GM18868 (cell line): ENCODE measurements around the gene MAST1.
A peak's percentile ranks its signal among the peaks of the same experiment; 100 is the strongest.

ENCODE experiments used
- ATAC-seq: cut with Tn5 transposase; IDR thresholded peaks from one replicate; pipeline ENCODE4 v1.9.1; 2021; ENCODE audit warnings: mild to moderate bottlenecking, moderate library complexity; ENCODE audit not compliant: unreplicated experiment

MAST1 gene

DNA sequence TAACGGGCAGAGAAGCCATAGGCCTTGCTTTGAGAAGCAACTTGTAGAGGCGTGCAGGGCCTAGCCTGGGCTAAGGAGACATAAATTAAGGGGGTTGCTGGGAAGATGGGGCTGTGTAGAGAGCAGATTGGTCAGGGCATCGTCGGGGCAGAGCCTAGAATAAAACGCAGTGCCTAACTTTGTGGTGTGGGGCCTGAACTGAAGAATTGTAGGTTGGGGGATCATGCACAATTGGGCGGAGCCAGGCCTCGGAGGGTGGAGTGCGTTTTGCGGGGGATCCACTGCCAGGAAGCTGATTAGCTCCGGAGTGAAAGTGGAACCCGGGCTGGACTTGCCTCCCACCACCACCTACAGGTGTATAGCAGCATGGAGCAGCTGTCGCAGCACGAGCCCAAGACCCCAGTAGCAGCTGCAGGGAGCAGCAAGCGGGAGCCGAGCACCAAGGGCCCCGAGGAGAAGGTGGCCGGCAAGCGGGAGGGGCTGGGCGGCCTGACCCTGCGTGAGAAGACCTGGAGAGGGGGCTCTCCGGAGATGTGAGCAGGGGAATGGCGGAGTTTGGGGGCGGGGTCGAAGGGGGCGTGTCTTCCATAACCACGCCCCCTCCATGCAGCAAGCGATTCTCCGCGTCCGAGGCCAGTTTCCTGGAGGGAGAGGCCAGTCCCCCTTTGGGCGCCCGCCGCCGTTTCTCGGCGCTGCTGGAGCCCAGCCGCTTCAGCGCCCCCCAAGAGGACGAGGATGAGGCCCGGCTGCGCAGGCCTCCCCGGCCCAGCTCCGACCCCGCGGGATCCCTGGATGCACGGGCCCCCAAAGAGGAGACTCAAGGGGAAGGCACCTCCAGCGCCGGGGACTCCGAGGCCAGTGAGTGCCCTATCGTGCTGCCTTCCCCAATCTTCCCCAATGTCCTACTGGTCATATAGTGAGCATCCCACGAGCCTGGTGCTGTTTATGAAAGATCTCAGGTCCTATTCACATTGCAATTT is 29.1 kb downstream of the MAST1 start:
- peak; percentile 48 for ATAC-seq

DNA sequence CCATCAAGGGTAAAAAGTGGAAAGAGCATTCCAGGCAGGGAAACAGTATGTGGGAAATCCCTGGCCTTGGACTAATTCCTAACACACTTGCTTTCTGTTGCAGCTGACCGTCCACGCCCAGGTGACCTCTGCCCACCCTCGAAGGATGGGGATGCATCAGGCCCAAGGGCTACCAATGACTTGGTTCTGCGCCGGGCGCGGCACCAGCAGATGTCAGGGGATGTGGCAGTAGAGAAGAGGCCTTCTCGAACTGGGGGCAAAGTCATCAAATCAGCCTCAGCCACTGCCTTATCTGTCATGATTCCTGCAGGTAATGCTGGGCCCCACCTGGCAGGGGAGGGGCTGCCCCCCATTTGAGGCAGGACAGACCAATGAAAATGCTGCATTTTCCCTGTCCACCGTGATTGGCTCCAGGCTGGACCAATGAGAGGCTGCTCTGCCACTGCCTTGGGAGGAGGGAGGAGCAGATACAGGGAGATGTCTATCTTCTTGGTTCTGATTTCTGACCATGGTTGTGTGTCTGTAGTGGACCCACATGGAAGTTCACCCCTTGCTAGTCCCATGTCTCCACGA is 30.3 kb downstream of the MAST1 start:
- ATAC-seq = no peak

DNA sequence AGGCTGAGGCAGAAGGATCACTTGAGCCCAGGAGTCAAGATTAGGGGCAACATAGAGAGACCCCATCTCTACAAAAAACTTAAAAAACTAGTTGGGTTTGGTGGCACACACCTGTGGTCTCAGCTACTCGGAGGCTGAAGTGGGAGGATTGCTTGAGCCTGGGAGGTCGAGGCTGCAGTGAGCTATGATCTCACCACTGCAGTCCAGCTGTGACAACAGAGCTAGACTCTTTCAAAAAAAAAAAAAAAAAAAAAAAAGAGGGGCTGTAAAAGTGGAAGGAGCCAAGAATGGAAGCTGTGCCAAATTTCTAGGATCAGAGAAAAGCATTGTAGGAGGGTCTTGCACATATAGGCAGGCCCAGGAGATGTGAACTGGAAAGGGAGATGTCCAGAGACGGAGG is 33.4 kb downstream of the MAST1 start:
- ATAC-seq = no peak

DNA sequence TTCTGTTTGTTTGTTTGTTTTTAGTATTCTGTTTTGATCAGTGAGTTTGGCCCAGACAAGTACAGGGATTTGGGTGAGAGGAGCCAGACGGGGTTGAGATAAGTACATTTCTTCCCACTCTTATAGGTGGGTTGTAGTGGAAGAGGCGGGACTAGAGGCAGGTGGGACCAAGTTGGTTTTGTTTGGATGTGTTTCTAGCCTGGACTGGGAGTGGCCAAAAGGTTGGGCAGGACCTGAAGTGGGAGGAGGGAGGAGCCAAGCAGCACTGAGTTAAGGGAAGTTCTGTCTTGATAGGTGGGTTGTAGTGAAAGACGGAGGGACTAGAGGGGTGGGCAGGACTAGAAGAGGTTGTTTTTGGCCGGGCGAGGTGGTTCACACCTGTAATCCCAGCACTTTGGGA is 33.9 kb downstream of the MAST1 start:
- ATAC-seq = no peak

DNA sequence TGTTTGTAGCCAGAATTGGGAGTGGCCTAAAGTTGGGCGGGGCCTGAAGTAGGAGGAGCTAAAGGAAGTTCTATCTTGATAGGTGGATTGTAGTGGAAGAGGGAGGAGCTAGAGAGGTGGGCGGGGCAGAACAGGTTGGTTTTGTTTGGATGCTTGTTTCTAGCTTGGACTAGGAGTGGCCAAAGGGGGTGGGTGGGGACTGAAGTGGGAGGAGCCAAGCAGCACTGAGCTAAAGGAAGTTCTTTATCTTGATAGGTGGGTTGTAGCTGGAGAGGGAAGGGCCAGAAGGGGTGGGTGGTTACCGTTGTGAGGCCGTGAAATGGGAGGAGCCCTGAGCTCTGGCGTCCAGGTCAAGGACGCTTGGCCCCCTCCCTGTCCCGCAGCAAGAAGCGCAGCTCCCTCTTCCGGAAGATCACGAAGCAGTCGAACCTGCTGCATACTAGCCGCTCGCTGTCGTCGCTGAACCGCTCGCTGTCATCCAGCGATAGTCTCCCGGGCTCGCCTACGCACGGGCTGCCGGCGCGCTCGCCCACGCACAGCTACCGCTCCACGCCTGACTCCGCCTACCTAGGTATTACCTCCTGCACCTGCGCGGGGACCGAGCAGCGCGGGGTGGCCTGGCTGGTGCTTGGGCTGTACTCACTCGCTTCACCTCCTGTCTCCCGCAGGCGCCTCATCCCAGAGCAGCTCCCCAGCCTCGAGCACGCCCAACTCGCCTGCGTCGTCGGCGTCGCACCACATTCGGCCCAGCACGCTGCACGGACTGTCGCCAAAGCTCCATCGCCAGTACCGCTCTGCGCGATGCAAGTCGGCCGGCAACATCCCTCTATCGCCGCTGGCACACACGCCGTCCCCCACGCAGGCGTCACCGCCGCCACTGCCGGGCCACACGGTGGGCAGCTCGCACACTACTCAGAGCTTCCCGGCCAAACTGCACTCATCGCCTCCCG is 34.9 kb downstream of the MAST1 start:
- no peak for ATAC-seq

DNA sequence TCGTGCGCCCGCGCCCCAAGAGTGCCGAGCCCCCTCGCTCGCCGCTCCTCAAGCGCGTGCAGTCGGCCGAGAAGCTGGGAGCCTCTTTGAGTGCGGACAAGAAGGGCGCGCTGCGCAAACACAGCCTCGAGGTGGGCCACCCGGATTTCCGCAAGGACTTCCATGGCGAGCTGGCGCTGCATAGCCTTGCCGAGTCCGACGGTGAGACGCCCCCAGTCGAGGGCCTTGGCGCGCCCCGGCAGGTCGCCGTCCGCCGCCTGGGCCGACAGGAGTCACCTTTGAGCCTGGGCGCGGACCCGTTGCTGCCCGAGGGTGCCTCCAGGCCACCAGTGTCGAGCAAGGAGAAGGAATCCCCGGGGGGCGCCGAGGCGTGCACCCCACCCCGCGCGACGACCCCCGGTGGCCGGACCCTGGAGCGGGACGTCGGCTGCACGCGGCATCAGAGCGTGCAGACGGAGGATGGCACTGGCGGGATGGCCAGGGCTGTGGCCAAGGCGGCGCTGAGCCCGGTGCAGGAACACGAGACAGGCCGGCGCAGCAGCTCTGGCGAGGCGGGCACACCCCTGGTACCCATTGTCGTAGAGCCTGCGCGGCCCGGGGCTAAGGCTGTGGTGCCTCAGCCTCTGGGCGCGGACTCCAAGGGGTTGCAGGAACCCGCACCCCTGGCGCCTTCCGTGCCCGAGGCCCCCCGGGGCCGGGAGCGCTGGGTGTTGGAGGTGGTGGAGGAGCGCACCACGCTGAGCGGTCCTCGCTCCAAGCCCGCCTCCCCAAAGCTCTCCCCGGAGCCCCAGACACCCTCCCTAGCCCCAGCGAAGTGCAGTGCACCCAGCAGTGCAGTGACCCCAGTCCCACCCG is 35.8 kb downstream of the MAST1 start:
- ATAC-seq = no peak

DNA sequence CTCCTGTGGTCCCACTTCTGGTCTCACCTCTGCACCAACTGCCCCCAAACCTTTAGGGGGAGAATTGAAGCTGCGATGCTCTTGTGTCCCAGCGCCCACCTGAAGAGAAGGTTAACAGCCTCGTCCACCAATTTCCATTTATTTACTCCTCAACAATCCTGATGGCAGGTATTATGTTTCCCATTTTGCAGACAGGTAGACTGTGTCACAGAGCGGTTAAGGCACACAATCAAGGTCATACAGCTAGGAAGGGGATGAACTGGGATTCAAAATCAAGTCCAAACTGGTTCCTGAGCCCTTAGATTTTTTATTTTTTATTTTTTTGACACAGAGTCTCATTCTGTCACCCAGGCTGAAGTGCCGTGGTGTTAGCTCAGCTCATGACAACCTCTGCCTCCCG is 36.8 kb downstream of the MAST1 start:
- no peak for ATAC-seq

DNA sequence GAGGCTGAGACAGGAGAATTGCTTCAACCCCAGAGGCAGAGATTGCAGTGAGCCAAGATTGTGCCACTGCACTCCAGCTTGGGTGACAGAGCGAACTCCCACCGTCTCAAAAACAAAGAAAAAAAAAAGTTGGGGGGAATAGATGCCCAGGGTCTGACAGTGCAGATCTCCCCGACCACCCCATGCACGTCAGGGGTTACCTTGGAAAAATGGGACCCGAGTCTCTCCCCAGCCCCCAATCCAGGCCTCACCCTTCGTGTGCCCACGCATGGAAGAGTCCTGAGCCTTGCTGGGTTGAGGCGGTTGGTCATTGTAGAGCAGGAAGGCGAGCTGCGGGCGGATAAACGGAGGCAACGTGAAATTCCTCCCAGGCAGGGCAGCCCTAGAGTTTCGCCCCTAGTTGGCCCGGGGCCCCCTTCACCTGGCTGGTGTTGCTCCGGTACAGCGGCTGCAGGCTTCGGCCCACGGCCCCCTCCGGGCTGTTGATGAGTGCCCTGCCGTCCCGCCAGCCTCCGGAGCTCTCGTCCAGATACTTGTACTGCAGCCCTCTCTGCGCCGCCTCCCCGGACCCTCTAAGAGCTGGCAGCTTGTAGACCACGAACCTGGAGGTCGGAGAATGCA is 42.3 kb downstream of the MAST1 start:
- ATAC-seq = no peak

DNA sequence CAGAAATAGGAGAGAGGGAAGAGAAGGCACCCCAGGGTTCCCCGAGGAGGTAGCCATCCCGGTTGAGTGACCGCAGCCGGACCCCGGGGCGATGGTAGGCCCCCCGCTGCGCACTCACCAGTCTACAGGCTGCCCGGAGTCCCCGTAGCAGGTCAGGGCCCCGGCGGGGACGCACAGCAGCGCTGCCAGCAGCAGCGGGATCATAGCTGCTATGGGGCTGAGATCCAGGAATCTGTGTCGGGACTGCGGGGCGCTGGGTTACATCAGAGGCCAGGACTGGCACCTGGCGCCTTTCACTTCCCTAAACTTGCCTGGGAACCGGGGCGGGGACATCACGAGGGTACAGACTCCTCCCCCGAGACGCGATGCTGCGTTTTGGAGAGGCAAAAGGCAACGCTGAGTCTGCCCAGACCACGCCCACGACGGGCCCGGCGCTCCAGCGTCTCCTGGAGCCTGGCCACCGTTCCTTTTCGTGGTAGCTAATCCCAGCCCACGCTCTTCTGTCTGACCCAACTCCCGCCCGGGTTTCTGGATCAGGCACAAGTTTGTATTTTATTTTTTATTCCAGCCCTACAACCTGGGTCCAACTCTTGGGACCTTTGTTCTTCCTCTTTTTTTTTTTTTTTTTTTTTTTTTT is 43.0 kb downstream of the MAST1 start, which contains the start of gene DNASE2:
Gene DNASE2 (minus strand): TSS at position 278 of the 637 bp plus-strand sequence. CDS start 74 bp downstream, at position 204.
- ATAC-seq = peak; percentile 82

DNA sequence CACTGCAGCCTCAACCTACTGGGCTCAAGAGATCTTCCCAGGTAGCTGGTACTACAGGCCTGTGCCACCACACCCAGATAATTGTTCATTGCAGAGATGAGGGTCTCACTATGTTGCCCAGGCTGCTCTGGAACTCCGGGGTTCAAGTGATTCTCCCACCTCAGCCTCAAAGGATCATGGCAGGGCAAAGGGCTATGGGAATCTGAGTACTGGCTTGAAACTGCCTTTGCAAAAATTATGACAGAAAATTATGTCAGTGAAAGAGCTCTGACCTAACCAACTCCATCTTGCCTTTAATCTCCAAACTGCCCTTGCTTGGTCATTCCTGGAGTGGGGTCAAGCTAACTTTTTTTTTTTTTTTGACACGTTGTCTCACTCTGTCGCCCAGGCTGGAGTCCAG is 44.3 kb downstream of the MAST1 start:
- ATAC-seq = no peak

DNA sequence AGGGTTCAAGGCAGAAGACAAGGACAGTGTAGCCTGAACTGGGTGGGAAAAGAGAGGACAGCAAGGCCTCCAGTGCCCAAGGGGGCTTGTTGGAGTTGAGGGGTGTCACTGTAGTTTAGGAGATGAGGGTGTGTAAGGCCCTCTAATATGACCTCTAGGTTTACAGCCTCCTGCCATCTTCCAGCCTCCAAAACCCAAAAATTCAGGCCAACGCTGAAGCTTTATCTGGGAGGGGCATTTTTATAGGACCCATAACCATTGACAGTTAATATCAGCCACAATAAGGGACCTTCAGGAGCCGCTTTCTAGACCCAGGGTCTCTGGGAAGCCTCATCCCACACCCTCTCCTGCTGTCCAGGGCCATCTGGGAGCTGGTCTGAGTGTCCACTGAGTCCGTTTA is 45.9 kb downstream of the MAST1 start:
- no peak for ATAC-seq

DNA sequence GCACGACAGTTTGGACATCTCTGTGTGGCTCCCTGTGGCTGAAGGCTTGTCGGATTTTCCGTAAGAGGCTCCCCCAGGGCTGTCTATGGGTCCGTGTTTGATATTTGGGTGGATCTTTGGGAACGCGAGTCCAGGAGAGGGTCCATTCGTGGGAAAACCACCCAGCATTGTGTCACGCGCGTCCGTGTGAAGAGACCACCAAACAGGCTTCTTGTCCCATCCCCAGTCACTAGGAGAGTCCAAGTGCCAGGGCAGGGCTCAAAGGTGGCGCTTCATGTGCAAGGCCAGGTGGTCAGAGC is 46.3 kb downstream of the MAST1 start:
- no peak for ATAC-seq

DNA sequence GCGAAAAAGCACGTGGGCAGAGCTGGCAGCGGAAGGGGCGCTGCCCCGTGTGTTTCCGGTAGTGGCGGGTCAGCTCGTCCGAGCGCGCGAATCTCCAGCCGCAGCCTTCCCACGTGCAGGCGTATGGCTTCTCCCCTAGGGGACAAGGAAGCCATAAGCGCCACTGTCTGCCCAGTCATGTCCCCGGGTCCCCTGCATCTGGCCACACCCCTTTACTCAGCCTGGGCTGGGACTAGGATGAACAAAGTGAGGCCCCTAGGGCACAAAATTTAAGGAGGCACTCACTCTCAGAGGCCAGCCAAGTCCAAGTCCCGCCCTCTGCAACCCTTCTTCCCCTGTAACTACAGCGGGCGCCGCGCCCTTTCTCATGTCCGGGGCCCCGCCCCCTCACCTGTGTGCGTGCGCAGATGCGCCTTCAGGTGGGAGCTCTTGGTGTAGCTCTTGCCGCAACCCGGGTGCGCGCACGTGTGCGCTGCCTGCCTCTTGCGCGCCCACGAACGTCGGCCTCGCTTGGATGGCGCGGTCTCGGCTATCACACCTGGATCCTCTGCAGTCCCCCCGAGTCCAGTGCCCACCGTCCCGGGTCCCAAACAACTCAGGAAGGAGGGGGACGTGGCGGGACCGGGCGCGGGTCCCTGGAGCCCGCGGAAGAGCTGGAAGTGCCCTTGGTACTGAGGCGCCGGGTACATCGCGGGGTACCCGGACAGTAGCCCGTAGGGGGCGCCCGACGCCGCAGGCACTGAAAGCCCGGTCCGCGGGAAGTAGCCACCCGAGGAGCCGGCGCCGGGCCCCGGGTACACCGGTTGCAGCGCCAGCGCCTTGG is 46.8 kb downstream of the MAST1 start:
- ATAC-seq = peak; percentile 39

DNA sequence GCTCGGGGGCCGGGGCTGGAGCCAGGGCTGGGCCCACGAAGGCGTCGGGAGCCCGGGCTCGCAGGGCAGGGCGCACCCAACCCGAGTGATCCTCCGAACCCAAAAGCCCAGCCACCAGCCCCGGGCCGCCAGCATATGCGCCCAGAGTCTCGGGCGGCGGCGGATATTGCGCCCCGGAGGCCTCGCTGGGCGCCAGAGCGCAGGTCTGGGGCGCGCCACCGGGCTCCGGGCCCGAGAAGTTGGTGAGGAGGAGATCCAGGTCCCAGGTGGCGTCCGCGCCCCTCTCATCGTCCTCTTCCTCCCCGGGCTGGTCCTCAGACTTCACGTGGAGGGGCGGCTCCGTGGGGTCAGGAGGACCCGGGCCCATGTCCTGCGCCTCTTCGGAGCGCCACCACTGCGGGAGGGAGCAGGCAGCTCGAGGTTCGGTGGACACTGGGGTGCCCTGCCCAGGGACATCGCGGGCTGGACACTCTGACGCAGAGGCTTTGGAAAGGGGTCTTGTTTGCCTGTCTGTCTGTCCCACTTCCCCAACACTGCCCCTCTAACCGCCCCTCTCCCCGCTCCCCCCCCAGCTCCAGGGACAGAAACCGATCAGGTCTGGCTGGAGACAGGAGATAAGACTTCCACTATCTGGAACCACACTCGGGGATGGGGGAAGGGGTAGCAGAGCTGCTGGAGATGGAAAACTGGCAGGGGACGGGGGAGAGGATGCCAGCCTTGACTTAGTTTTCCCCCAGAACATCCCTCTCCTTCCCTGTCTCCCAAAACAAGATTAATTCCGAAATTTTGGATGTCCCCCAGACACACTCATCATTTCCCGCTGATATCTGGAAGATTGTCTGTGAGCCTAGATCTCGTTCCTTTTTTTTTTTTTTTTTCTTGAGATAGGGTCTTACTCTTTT is 47.7 kb downstream of the MAST1 start:
- peak; percentile 9 for ATAC-seq

DNA sequence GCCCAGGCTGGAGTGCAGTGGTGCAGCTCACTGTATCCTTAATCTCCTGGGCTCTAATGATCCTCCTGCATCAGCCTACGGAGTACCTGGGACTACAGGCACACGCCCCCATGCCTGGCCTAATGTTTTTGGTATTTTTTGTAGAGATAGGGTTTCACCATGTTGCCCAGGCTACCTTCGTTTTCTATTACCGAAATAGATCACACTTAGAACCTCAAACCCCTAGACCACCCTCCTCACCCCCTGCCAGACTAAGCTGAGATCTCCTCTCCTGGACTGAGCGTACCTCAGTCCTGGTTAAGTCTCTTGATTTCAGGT is 48.3 kb downstream of the MAST1 start:
- ATAC-seq = no peak

DNA sequence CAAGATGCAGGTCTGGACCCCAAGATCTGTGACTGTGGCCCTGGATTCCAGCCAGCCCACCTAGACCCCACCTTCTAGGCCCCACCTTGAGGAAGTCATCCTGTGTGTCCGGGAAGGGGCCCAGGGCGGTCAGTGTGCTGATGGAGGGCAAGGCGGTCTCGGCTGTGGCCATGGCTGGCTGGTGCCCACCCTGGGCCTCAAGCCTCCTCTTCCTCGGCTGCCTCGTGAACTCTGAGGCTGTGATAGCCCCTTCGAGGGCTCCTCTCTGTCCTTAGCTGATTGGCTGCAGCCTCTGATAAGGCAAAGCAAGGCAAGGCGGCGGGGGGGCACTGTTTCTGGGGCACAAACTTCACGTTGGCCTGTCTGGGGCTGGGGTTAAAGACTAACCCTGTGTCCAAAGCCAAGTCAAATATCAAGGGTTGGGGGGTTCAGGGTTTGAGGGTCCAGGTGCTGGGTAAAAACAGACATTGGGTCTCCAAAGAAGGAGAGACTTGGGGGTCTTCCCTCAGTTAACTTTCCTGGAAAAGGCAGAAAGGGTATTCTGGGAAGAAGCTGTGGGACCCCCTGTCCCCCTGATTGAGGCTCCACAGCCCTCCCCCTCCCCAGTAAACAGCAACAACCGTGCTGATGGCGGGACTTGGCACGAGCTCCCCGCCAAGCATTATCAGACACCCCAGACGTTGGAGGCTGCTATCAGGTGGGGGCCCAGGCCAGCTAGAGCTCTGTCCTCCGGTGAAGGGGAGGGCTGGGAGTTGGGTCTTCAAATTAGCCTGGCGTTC is 48.8 kb downstream of the MAST1 start, which contains the start of gene KLF1:
Gene KLF1 (minus strand): TSS at position 233 of the 779 bp plus-strand sequence. CDS start 61 bp downstream, at position 172.
- ATAC-seq = no peak
